H9 (cell line): ENCODE results near the gene CSTPP1. TPM values are rescaled to one million over a fixed set of nuclear protein-coding genes. Genes with fewer than 3 reads are reported as not detected.

ENCODE experiments used
- DNase-seq: peaks from one replicate; pipeline ENCODE4 v3.0.0-alpha.2; 2017
- H2AFZ ChIP-seq: one replicate; pipeline ENCODE4 v1.6.1; 2013; ENCODE audit warnings: mild to moderate bottlenecking, low read length, control low read depth, moderate library complexity
- H2AK5ac ChIP-seq: 2 replicates; pipeline ENCODE4 v1.6.1; 2013; ENCODE audit warnings: low read length, control low read depth, mixed read lengths; ENCODE audit not compliant: insufficient read length
- H2BK120ac ChIP-seq: one replicate; pipeline ENCODE4 v1.6.1; 2013; ENCODE audit warnings: low read depth, mild to moderate bottlenecking, low read length, control low read depth, inconsistent platforms; ENCODE audit not compliant: poor library complexity, severe bottlenecking
- H2BK12ac ChIP-seq: 2 replicates; pipeline ENCODE4 v1.6.1; 2013; ENCODE audit warnings: low read length, control low read depth, mixed read lengths, low read depth; ENCODE audit not compliant: insufficient read length
- H2BK15ac ChIP-seq: 2 replicates; pipeline ENCODE4 v1.6.1; 2013; ENCODE audit warnings: low read depth, low read length, control low read depth
- H2BK20ac ChIP-seq: one replicate; pipeline ENCODE4 v1.6.1; 2013; ENCODE audit warnings: low read depth, mild to moderate bottlenecking, low read length, control low read depth, inconsistent platforms; ENCODE audit not compliant: poor library complexity, severe bottlenecking
- H2BK5ac ChIP-seq: 2 replicates; pipeline ENCODE4 v1.6.1; 2013; ENCODE audit warnings: low read length, control low read depth, mixed read lengths; ENCODE audit not compliant: insufficient read length
- H3K14ac ChIP-seq: 2 replicates; pipeline ENCODE4 v1.6.1; 2013; ENCODE audit warnings: low read length, control low read depth; ENCODE audit not compliant: insufficient read depth
- H3K18ac ChIP-seq: 2 replicates; pipeline ENCODE4 v1.6.1; 2013; ENCODE audit warnings: low read depth, mild to moderate bottlenecking, mixed read lengths, low read length, control low read depth; ENCODE audit not compliant: insufficient read length
- H3K23ac ChIP-seq: 2 replicates; pipeline ENCODE4 v1.6.1; 2013; ENCODE audit warnings: low read length, control low read depth, mixed read lengths, low read depth; ENCODE audit not compliant: insufficient read length
- H3K23me2 ChIP-seq: 2 replicates; pipeline ENCODE4 v1.6.1; 2013; ENCODE audit warnings: low read depth, mild to moderate bottlenecking, mixed read lengths, low read length, control low read depth; ENCODE audit not compliant: insufficient read length, poor library complexity, severe bottlenecking
- H3K27ac ChIP-seq: 2 replicates; pipeline ENCODE4 v1.5.1; 2013; ENCODE audit warnings: low read length, control low read depth, mixed read lengths, low read depth; ENCODE audit not compliant: insufficient read length
- H3K27me3 ChIP-seq: 2 replicates; pipeline ENCODE4 v1.6.1; 2013; ENCODE audit warnings: low read length, control low read depth, inconsistent platforms; ENCODE audit not compliant: insufficient read depth
- H3K4ac ChIP-seq: 2 replicates; pipeline ENCODE4 v1.6.1; 2013; ENCODE audit warnings: low read depth, mild to moderate bottlenecking, control low read depth, inconsistent platforms, low read length, moderate library complexity
- H3K4me1 ChIP-seq: 2 replicates; pipeline ENCODE4 v1.6.1; 2013; ENCODE audit warnings: low read length, control low read depth, inconsistent platforms; ENCODE audit not compliant: insufficient read depth
- H3K4me2 ChIP-seq: 2 replicates; pipeline ENCODE4 v1.6.1; 2013; ENCODE audit warnings: low read length, control low read depth, mixed read lengths; ENCODE audit not compliant: insufficient read length, insufficient read depth
- H3K56ac ChIP-seq: 2 replicates; pipeline ENCODE4 v1.6.1; 2013; ENCODE audit warnings: low read depth, mild to moderate bottlenecking, mixed read lengths, low read length, control low read depth; ENCODE audit not compliant: insufficient read length
- H3K79me1 ChIP-seq: 2 replicates; pipeline ENCODE4 v1.6.1; 2013; ENCODE audit warnings: low read depth, mild to moderate bottlenecking, moderate library complexity, low read length, control low read depth, inconsistent platforms; ENCODE audit not compliant: insufficient read depth, poor library complexity, severe bottlenecking
- H3K79me2 ChIP-seq: 2 replicates; pipeline ENCODE4 v1.6.1; 2013; ENCODE audit warnings: low read length, control low read depth, inconsistent platforms; ENCODE audit not compliant: insufficient read depth
- H3K9ac ChIP-seq: 2 replicates; pipeline ENCODE4 v1.6.1; 2013; ENCODE audit warnings: low read length, control low read depth, mixed read lengths; ENCODE audit not compliant: insufficient read length; ENCODE audit errors: extremely low read depth
- H3K9me3 ChIP-seq: one replicate; pipeline ENCODE4 v1.6.1; 2013; ENCODE audit warnings: low read depth, low read length, inconsistent platforms; ENCODE audit not compliant: control insufficient read depth
- H3T11ph ChIP-seq: one replicate; pipeline ENCODE4 v1.6.1; 2013; ENCODE audit warnings: mild to moderate bottlenecking, low read length, control low read depth, inconsistent platforms
- H4K20me1 ChIP-seq: one replicate; pipeline ENCODE4 v1.6.1; 2013; ENCODE audit not compliant: control insufficient read depth, insufficient read length, insufficient read depth
- H4K5ac ChIP-seq: 2 replicates; pipeline ENCODE4 v1.6.1; 2013; ENCODE audit warnings: low read depth, mild to moderate bottlenecking, mixed read lengths, low read length, control low read depth; ENCODE audit not compliant: insufficient read length
- H4K8ac ChIP-seq: replicated peaks from 2 replicates; pipeline ENCODE4 v1.6.1; 2013; ENCODE audit warnings: low read length, control low read depth, mixed read lengths, low read depth; ENCODE audit not compliant: insufficient read length
- H4K91ac ChIP-seq: 2 replicates; pipeline ENCODE4 v1.6.1; 2013; ENCODE audit warnings: low read depth, mild to moderate bottlenecking, moderate library complexity, mixed read lengths, low read length, control low read depth; ENCODE audit not compliant: insufficient read length
- H3K27ac Mint-ChIP-seq, 3 experiments: 2 replicates in 2 of 3; 3 replicates in 1 of 3; pipeline ENCODE4 v1.8.0; 2020 to 2021; ENCODE audit warnings: mixed read lengths in 3 of 3, mild to moderate bottlenecking in 1 of 3, moderate library complexity in 1 of 3
- H3K27me3 Mint-ChIP-seq: 2 replicates; pipeline ENCODE4 v1.8.0; 2021; ENCODE audit warnings: low read depth, mild to moderate bottlenecking, moderate library complexity, mixed read lengths
- H3K36me3 Mint-ChIP-seq, 3 experiments: 2 replicates in 2 of 3; 3 replicates in 1 of 3; pipeline ENCODE4 v1.8.0; 2020 to 2021; ENCODE audit warnings: low read depth in 3 of 3, mixed read lengths in 3 of 3; ENCODE audit not compliant: insufficient read depth in 1 of 3
- H3K4me1 Mint-ChIP-seq, 2 experiments: 2 replicates each; pipeline ENCODE4 v1.8.0; 2020; ENCODE audit warnings: mixed read lengths in 2 of 2
- H3K4me3 Mint-ChIP-seq, 2 experiments: 2 replicates in 1 of 2; 3 replicates in 1 of 2; pipeline ENCODE4 v1.8.0; 2020 to 2021; ENCODE audit warnings: mild to moderate bottlenecking in 2 of 2, mixed read lengths in 2 of 2, moderate library complexity in 1 of 2
- H3K9me3 Mint-ChIP-seq, 2 experiments: 2 replicates in 1 of 2; 3 replicates in 1 of 2; pipeline ENCODE4 v1.8.0; 2020; ENCODE audit warnings: mild to moderate bottlenecking in 2 of 2, mixed read lengths in 2 of 2, moderate library complexity in 1 of 2
- CTCF ChIP-seq: fragments of 200-600 bp; sonication (generic); conservative IDR thresholded peaks from 3 replicates; pipeline ENCODE4 v1.8.0; 2021; ENCODE audit warnings: antibody characterized with exemption, mild to moderate bottlenecking
- WGBS: extraction: QIAGEN DNeasy Blood & Tissue Kit; methylation state at CpG from one replicate; pipeline ENCODE4 v1.1.7; 2013; ENCODE audit warnings: missing lambda C conversion rate, low lambda C conversion rate, mixed read lengths; ENCODE audit not compliant: insufficient read length; ENCODE audit errors: extremely low coverage; 5-methylcytosine and 5-hydroxymethylcytosine counted together
- total RNA-seq: library from RNA; stranded (reverse); gene quantifications from 2 replicates; pipeline ENCODE4 v1.2.1, GENCODE V29; 2021

CSTPP1 gene
- total RNA-seq, 1 experiment from 2014 or later = 21.2 TPM

- no peak overlapping the region for H2AFZ ChIP-seq
- H4K91ac ChIP-seq = no peak overlapping the region
- H4K20me1 ChIP-seq = no peaks in the 10 kb centered on the region
- DNase-seq = peak; percentile 74
- H3K9ac ChIP-seq = no peak overlapping the region
- peaks cover 19 to 21% of the 10 kb centered on the region in 2 experiments for H3K4me1 Mint-ChIP-seq
- H3K4me1 ChIP-seq = peaks cover 5% of the 10 kb centered on the region; the same call in 1 of the 2 replicates
- H3K36me3 Mint-ChIP-seq = peaks cover 2 to 44% (median 35%) of the 10 kb centered on the region in 3 experiments; a peak in 6 of 7 replicates
- H3K9me3 ChIP-seq = no peaks in the 10 kb centered on the region
- no peak overlapping the region for H4K5ac ChIP-seq
- peak; percentile 67 for TF ChIP-seq CTCF
- no peak overlapping the region for H2BK15ac ChIP-seq
- peak overlapping the region; percentile 96 to 98 for H3K4me3 Mint-ChIP-seq
- H3K79me2 ChIP-seq = peaks cover 15% of the 10 kb centered on the region; the same call in 1 of the 2 replicates
- no CpG with 5 or more reads among the region's 21 CpGs for whole genome bisulfite sequencing
- no peak overlapping the region for H3K4ac ChIP-seq
- H2BK5ac ChIP-seq = no peak overlapping the region
- H3K4me2 ChIP-seq = peak overlapping the region; percentile 30
- H3K27ac ChIP-seq = no peak overlapping the region
- H3K23me2 ChIP-seq = peaks cover 8% of the 10 kb centered on the region
- no peaks in the 10 kb centered on the region for H3K9me3 Mint-ChIP-seq
- H3T11ph ChIP-seq = no peak overlapping the region
- no peaks in the 10 kb centered on the region for H3K27me3 ChIP-seq
- no peak overlapping the region for H4K8ac ChIP-seq
- no peak overlapping the region for H3K14ac ChIP-seq
- peaks cover 9% of the 10 kb centered on the region for H3K79me1 ChIP-seq
- no peak overlapping the region for H3K23ac ChIP-seq
- no peak overlapping the region for H2BK20ac ChIP-seq
- no peak overlapping the region for H3K56ac ChIP-seq
- no peaks in the 10 kb centered on the region for H3K27me3 Mint-ChIP-seq
- peak overlapping the region; percentile 96 to 100 (median 98) for H3K27ac Mint-ChIP-seq
- H2BK120ac ChIP-seq = no peak overlapping the region
- no peak overlapping the region for H2BK12ac ChIP-seq
- H3K18ac ChIP-seq = no peak overlapping the region
- no peak overlapping the region for H2AK5ac ChIP-seq
Measured at GRCh38 chr11:47177229-47177845, 240.8 kb downstream of the CSTPP1 start.
